Stimulated activated CD8-positive, alpha-beta memory T cell treated with anti-CD3 and anti-CD28 coated beads, Interleukin-7, amount 100 ng/mL, for 1 hour (primary cell): Measurements from ENCODE around the gene FER.
"Not testable (repeated sequence)": the region's sequence is repeated elsewhere in the genome, so short reads cannot be mapped to it uniquely, and the experiment has no call there.

Source experiments
- DNase-seq, 2 donors: peaks; one replicate each; pipeline ENCODE4 v3.0.0-alpha.2; 2020; ENCODE audit warnings: low read depth in 2 of 2

Gene FER

DNA sequence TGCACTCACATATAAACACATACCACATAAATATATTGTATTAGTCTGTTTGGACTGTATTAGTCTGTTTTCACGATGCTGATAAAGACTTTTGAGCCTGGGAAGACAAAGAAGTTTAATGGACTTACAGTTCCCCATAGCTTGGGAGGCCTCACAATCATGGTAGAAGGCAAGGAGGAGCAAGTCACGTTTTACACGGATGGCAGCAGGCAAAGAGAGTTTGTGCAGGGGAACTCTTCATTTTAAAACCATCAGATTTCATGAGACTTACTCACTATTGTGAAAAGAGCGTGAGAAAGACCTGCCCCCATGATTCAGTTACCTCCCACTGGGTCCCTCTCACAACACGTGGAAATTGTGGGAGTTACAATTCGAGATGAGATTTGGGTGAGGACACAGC lies 133.4 kb downstream of the FER start:
- DNase-seq = no peak

DNA sequence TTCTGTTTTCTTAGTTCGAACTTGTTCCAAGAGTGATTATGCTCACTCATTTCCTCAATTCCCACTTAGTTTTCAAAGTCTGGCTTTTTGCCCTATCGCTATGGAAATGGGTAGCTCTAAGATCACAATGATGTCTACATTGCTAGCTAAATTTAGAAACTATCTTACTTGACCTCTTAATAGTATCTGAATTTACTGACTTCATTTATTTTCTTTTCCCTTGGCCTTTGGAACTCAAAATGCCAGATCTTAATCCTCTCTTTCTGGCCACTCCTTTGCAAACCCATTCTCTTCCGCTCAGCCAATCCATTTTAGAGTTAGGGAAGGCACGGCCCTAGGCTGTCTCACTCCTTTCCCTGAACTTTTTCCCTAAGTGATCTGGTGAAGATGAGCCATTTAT lies 137.0 kb downstream of the FER start:
- no peak for DNase-seq

DNA sequence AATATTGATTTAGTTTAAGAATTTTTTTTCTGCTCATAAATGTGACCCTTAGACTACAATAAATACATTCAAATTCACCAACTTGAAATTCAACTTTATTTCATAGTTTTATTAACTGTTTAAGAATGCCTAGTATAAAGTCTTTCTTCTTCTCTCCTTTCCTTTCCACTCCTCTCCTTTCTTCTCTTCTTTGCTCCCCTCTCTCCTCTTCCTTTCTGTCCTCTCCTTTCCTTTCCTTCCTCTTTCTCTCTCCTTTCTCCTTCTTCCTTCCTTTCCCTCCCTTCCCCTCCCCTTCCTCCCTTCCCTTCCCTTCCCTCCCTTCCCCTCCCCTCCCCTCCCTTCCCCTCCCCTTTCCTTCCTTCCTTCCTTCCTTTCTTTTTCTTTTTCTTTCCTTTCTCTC lies 150.6 kb downstream of the FER start:
- DNase-seq = no peak

- no peak for DNase-seq
Measured at GRCh38 chr5:108898707-108899106, 151.0 kb downstream of the FER start.

DNA sequence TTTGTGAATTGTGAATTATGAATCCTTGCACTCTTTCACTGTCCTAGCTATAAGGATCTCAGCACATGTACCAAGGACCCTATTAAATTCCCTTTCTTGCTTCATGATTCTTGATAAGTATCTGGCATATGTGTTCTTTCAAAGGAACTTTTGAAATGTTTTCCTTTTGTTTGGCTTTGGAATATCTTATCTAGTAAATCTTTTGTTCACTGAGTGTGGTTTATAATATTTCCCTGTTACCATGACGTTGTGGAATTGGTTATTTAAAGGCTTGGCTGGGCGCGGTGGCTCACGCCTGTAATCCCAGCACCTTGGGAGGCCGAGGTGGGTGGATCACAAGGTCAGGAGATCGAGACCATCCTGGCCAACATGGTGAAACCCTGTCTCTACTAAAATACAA lies 151.5 kb downstream of the FER start:
- DNase-seq = not testable (repeated sequence)

DNA sequence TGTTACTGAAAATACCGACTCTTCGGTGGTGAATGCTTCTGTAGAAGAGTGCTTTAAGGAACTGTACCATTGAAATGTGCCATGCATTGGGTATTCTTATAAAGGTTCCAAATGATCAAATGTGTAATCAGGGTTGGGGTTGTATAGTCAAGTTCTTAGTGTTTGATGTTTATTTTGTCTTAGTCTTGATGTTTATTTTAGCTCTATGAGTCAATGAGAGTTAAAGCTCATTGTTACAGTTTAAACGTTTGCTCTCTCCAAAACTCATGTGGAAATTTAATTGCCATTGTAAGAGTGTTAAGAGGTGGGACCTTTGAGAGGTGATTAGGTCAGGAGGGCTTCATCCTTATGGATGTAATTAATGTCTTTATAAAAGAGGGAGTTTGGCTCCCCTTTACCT lies 153.0 kb downstream of the FER start:
- DNase-seq = no peak

- DNase-seq = no peak
Measured at GRCh38 chr5:108905805-108906204, 158.1 kb downstream of the FER start.

DNA sequence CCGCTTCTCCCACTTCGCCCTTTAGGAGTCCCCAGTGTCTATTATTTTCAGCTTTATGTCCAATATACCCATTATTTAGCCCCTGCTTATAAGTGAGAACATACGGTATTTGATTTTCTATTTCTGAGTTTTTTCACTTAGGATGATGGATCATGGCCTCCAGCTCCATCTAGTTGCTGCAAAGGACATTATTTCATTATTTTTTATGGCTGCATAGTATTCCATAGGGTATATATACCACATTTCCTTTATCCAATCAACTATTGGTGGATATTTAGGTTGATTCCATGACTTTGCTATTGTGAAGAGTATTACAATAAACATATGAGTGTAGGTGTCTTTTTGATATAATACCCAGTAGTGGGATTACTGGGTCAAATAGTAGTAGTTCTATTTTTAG lies 162.9 kb downstream of the FER start:
- DNase-seq = no peak

GRCh38 chr5:108911055-108911454 lies 163.4 kb downstream of the FER start:
- no peak for DNase-seq

DNA sequence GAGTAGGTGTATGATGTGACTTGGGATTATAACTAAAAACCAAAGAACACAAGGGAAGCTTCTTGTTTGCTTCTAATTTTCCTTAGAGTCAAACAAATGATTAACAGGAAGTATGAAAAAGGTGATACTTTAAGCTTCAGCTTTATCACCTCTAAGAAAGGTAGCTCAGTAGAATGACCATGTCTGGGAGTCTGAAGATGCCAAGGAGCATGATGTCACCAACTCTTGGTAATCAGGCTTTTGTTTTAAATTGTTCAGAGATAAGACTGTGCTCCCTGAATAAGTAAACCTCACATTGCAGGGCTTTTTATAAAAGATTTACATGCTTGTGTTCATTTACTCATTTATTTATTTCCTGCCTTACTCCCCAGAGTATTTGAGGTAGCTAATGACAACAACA lies 169.9 kb downstream of the FER start:
- DNase-seq = no peak

- no peak for DNase-seq
Measured at GRCh38 chr5:108919591-108920326, 172.1 kb downstream of the FER start.

DNA sequence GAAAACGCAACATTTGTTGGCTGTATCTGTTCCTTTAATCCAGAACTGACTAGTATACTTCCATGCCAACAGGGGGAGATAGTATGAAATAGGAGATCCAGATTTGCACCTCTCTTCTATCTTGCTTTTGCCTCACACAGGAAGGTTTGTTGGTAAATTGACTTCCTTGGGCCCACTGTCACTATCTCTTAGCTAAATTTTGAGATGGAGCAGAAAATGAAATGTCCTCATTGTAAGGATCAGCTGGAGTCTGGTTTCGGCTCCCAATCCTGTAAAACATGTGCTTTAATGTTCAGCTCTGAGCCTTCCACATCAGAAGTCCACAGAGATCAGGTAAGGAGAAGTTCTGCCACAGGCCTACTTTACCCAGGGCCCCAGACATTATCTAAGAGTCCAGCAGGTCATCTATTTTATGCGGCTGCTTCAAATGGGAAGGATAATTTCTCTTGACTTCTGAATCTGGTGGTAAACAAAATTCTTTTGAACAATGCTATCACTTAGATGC lies 176.8 kb downstream of the FER start:
- DNase-seq = no peak

DNA sequence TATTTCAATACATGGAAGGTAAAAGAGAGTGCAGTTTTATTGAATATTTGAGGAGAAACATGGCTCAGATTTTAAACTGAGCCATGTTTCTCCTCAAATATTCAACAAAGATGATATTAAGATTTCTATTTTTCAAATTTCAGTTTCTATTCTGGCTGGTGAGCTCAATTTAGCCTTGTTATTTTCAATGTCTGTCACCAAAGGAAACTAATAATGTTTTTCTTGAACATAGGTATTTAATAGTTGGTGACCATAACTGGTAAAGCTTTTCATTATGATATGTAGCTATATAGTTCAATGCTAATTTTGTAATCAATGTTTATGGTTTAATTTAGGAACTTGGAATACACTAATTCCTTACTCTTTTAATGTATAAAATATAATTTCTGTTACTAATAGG lies 177.4 kb downstream of the FER start:
- no peak for DNase-seq

- no peak for DNase-seq
Measured at GRCh38 chr5:108930107-108930506, 182.4 kb downstream of the FER start.

DNA sequence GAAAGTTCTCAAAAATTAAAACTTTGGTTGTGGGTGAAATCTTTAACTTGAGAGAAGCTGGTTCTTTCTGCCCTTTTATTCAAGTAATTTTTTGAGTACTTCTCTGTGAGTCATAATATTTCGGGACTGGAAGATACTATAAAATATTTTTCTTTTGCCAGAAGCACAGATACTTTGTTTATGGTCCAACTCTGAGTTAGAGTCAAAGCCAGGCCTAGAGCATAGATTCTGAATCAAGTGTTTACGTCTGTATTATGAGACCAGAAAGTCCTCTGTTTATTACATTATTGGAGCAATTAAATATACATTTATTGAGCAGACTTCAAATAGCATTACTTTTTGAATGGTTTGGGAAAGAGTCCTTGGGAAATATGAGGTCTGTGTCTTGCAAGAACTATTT lies 187.9 kb downstream of the FER start:
- no peak for DNase-seq

GRCh38 chr5:108937221-108937620 lies 189.5 kb downstream of the FER start:
- no peak for DNase-seq

DNA sequence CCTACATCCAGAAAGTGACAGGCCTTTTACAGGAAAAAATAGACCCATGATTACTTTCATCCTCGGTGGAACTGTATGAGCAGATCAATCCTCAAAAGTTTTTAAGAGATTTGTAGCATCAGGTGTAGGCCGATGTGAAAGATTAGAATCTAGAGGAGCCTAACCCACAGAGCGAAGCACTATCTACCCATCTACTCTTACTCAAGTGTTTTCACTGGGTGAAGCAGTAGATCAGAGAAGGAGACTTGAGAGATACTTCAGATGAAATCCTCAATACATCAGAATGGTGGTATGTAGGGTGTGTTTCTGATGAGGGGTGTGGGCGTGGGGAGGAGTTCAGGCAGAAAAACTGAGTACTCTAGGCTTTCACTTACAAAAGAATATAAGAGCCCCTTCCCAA lies 192.8 kb downstream of the FER start:
- DNase-seq = no peak

DNA sequence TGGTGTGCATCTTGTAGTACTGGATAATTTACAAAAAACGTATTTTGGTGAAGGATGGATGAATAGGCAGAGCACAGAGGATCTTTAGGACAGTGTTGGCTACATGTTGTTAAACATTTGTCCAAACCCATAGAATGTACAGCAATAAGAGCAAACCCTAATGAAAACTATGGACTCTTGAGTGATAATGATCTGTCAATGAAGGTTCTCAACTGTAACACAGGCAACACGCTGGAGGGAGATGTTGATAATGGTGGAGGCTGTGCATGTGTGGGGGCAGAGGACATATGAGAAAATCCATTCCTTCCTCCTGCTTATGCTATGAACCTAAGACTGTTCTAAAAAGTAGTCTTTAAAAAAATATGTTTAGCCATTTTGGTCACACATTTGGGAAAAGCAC lies 194.0 kb downstream of the FER start:
- no peak for DNase-seq

DNA sequence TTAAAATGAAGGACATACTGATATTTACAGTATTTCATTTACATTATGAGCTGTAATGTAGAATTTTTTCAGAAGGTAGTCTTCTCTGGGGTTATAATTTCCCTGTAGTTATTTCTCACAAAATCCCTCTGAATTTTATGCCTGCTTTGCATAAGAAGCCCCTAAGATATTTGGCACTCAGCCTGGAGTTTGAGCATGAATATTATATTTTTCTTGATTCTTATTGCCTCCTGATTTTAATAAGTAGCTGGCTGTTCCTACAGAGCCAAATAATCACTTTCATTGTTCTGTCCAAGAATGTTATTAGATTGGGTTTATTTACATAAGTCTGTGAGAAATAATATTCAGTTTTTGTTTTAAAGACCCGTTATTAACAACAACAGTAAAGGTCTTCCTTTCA lies 195.0 kb downstream of the FER start:
- no peak for DNase-seq

- DNase-seq = no peak
Measured at GRCh38 chr5:108945094-108945493, 197.4 kb downstream of the FER start.

DNA sequence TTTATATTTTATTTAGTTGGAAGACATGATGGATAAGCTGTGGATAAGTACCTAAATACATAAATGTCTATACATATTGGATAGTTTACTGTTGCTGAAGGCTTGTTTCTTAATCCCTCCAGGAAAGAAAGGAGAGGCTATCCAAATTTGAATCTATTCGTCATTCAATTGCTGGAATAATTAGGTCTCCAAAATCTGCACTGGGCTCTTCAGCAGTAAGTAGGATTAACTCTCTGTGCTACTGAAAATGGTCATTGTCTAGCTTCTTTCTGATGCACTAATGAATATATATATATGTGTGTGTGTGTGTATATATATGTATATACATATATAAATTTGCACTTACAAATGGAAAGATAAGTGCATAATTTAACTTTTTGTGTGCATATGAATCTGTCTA lies 198.3 kb downstream of the FER start:
- no peak for DNase-seq

- no peak for DNase-seq
Measured at GRCh38 chr5:108947164-108947563, 199.5 kb downstream of the FER start.

DNA sequence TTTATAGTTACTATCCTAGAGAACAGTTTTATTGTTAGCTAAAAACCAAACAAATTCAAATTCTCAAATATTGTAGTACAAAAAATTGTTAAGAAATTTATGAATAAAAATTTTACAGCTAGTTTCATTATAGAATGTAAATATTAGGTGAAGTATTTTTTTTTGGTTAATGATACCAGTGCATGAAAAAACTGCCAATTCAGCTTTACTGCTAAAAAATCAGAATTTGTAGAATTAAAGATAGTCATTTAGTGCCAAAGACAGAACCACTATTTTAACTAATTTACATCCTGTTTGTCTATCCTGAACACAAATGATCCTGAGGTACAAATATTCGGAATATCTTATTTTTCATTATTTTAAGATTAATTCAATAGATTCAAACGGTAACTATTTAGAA lies 202.6 kb downstream of the FER start:
- no peak for DNase-seq

DNA sequence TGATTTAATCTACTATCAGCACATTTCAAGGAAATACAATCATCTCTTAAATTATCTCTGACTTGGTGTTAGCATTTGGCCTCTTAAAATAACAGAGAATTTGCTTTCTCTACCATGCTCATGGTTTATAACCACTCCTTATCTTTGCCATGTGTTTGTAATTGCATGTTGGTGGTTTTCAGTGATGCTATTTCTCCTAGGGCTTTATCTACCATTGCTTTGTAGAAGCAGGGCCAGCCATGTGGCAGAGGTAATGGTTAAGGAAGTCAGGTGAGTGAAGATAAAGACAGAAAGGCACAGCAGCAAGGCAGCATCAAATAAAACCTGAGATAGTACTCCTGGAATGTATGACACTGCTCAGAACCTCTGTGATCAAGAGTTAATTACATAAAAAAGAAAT lies 206.2 kb downstream of the FER start:
- DNase-seq = no peak
